ENCODE measurements around the gene CLMN. TPM values are rescaled to one million over a fixed set of nuclear protein-coding genes. Genes with fewer than 3 reads are reported as not detected.

Gene CLMN
- total and polyA plus RNA-seq, 2 donors (not counting 3 experiments of a cell fraction or from before 2014, with no cell fraction given) = 0.72 to 9.6 TPM

GRCh38 chr14:95286645-95287044, 33.1 kb downstream of the CLMN start:
- no peak overlapping the region for H3K9ac ChIP-seq (replicated peaks; ENCODE audit: extremely low read depth, insufficient read depth, low read length)
- no peak overlapping the region for H3K27ac ChIP-seq (ENCODE audit: insufficient read depth, low read depth, low read length)
- no peaks in the 10 kb centered on the region for H4K20me1 ChIP-seq (replicated peaks; ENCODE audit: control insufficient read depth, extremely low read depth, insufficient read depth, low read length)
- DNase-seq (ENCODE audit: low read depth, low spot score) (no peak), FAIRE-seq (no peak)
- ChIA-PET POLR2A (no interaction called here), CTCF (interaction anchor here (1.5 kb wide), 1 partner anchor 30 kb away, joined by 3 read pairs; no protein-coding TSS in a partner anchor)
- dilution Hi-C loops (cut with MboI; ENCODE audit: extremely low pct_ligation_motif_present, low sequenced_read_pairs) = no loop called here
- TF ChIP-seq CTCF (IDR thresholded peaks at IDR 0.05; ENCODE audit: extremely low read depth in 1 of 2, insufficient read depth in 1 of 2, low read depth in 1 of 2, low read length in 2 of 2) (no peak), MAX (IDR thresholded peaks at IDR 0.05; ENCODE audit: insufficient read depth, insufficient read length) (no peak), FOS (IDR thresholded peaks at IDR 0.05; ENCODE audit: borderline replicate concordance, insufficient read depth, low read length) (no peak), MYC (IDR thresholded peaks at IDR 0.05; ENCODE audit: low read depth, low read length) (no peak), JUN (IDR thresholded peaks at IDR 0.05; ENCODE audit: borderline replicate concordance, insufficient read depth, insufficient read length, low read depth) (no peak), POLR2A (IDR thresholded peaks at IDR 0.05; ENCODE audit: low read depth, low read length) (no peak), EZH2 (IDR thresholded peaks at IDR 0.05; ENCODE audit: borderline replicate concordance, low read depth, low read length, severe bottlenecking) (no peak), POLR2AphosphoS5 (IDR thresholded peaks at IDR 0.05; ENCODE audit: insufficient read depth, low read depth, low read length) (no peak), GATA2 (IDR thresholded peaks at IDR 0.05; ENCODE audit: insufficient read depth, insufficient read length, low read depth, low read length) (no peak)
- no peaks in the 10 kb centered on the region for H3K9me1 ChIP-seq (replicated peaks; ENCODE audit: control insufficient read depth, extremely low read depth, insufficient read depth, low read length)
- H3K27me3 ChIP-seq (ENCODE audit: control insufficient read depth in 2 of 2, insufficient read depth in 2 of 2, low read length in 2 of 2) = no peaks in the 10 kb centered on the region
- H3K4me3 ChIP-seq (replicated peaks in 1 of 3; ENCODE audit: insufficient read depth in 1 of 3, low read depth in 1 of 3, low read length in 3 of 3) = no peak overlapping the region
- H2AFZ ChIP-seq (ENCODE audit: low read depth, low read length) = no peak overlapping the region
- no TSS peak for BruUV-seq (replicated peaks)
- no peaks in the 10 kb centered on the region for H3K9me3 ChIP-seq (replicated peaks; ENCODE audit: control insufficient read depth, insufficient read depth, low read length)
- no peaks in the 10 kb centered on the region for H3K36me3 ChIP-seq (ENCODE audit: control insufficient read depth in 2 of 2, extremely low read depth in 1 of 2, insufficient read depth in 2 of 2, low read length in 2 of 2)
- peaks cover 5% of the 10 kb centered on the region for H3K4me1 ChIP-seq (ENCODE audit: control insufficient read depth, extremely low read depth, insufficient read depth, low read length)
- H3K79me2 ChIP-seq (ENCODE audit: control insufficient read depth, insufficient read depth, low read length) = no peaks in the 10 kb centered on the region
- H3K4me2 ChIP-seq (ENCODE audit: insufficient read depth, low read length) = no peak overlapping the region
- intact Hi-C loops (cut with micrococcal nuclease) = no loop called here
